ENCODE measurements around the gene HMGCL. TPM values are rescaled to one million over a fixed set of nuclear protein-coding genes. Genes with fewer than 3 reads are reported as not detected.
"Not testable (repeated sequence)": the region's sequence is repeated elsewhere in the genome, so short reads cannot be mapped to it uniquely, and the experiment has no call there.

HMGCL gene
- total RNA-seq, 2 donors from 2014 or later: 13.4 to 16.8 TPM

DNA sequence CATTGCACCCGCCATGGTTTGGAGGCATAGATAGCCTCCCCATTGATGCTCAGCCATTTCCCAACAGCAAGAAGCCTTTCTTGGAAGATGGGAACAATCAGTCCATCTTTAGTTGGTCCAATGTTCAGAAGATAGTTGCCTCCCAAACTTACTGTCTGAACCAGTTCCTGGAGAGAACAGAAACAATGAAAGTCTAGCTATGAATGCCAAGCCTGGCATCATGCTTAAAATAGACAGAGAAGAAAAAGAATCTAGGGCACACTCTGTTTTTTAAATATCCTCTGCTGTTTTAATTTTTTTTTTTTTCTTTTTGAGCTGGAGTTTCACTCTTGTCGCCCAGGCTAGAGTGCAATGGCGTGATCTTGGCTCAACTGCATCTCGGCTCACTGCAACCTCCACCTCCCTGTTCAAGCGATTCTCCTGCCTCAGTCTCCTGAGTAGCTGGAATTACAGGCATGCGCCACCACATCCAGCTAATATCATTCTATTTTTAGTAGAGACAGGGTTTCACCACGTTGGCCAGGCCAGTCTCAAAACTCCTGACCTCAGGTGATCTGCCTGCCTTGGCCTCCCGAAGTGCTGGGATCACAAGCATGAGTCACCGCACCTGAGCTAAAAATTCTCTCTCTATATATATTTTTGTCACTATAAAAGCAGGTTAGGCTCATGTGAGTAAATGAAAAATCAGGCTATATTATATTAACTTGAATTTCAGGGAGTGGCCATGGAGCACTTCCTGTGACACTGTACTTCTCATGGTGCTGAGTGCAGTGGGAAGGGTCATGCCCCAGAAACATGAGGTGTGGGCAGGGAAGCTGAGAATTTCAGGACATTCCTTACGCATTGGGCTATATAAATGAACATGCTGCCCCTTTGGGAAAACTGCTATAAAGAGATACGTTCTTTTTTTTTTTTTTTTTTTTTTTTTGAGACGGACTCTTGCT is 23.7 kb upstream of the HMGCL start:
- ATAC-seq (no peak), DNase-seq (no peak)
- H3K27ac Mint-ChIP-seq: no peak overlapping the region
- H3K36me3 Mint-ChIP-seq (ENCODE audit: low read depth): peaks cover 9% of the 10 kb centered on the region
- H3K4me3 Mint-ChIP-seq: no peak overlapping the region
- peaks cover 6% of the 10 kb centered on the region for H3K4me1 Mint-ChIP-seq
- H3K27me3 Mint-ChIP-seq: no peaks in the 10 kb centered on the region
- H3K9me3 ChIP-seq (ENCODE audit: control insufficient read depth, low read length, poor library complexity, severe bottlenecking): no peaks in the 10 kb centered on the region

DNA sequence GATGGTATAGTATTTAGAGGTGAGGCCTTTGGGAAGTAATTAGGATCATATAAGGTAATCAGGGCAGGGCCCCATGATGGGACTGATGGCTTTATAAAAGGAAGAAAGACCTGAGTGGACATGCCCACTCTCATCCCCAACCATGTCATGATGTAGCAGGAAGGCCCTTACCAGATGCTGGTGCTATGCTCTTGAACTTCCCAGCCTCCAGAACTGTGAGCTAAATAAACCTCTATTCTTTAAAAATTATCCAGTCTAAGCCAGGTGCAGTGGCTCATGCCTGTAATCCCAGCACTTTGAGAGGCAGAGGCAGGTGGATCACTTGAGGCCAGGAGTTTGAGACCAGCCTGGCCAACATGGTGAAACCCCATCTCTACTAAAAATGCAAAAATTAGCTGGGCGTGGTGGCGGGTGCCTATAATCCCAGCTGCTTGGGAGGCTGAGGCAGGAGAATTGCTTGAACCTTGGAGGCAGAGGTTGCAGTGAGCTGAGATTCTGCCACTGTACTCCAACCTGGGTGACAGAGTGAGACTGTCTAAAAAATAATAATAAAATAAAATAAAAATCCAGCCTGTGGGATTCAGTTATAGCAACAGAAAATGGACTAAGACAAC is 22.4 kb upstream of the HMGCL start:
- not testable (repeated sequence) for H3K9me3 ChIP-seq (ENCODE audit: control insufficient read depth, low read length, poor library complexity, severe bottlenecking); DNase-seq; H3K27ac Mint-ChIP-seq; H3K4me1 Mint-ChIP-seq; H3K36me3 Mint-ChIP-seq (ENCODE audit: low read depth); ATAC-seq; H3K27me3 Mint-ChIP-seq; H3K4me3 Mint-ChIP-seq

DNA sequence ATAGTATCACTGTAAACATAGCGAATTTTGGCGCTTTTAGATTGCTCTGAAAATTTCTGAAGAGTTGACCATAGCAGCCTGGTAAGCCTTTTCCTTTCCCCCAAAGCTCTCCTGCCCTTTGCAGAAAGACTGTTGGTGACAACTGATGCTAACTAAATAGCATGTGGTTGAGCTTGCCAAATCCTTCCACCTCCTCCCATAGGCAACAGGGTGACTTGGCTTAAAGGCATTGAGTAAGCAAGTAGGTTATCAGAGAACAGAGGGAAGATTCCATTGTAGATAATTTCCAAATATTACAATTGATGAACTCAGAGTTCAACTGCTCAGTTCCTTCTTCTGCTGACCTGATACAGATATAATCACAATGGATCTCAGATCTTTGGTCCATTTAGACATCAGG is 19.9 kb upstream of the HMGCL start:
- no peak for DNase-seq
- no peak overlapping the region for H3K27ac Mint-ChIP-seq
- H3K9me3 ChIP-seq (ENCODE audit: control insufficient read depth, low read length, poor library complexity, severe bottlenecking): no peaks in the 10 kb centered on the region
- H3K4me1 Mint-ChIP-seq: peaks cover 6% of the 10 kb centered on the region
- ATAC-seq: no peak
- H3K4me3 Mint-ChIP-seq: no peak overlapping the region
- peaks cover 9% of the 10 kb centered on the region for H3K36me3 Mint-ChIP-seq (ENCODE audit: low read depth)
- H3K27me3 Mint-ChIP-seq: no peaks in the 10 kb centered on the region

DNA sequence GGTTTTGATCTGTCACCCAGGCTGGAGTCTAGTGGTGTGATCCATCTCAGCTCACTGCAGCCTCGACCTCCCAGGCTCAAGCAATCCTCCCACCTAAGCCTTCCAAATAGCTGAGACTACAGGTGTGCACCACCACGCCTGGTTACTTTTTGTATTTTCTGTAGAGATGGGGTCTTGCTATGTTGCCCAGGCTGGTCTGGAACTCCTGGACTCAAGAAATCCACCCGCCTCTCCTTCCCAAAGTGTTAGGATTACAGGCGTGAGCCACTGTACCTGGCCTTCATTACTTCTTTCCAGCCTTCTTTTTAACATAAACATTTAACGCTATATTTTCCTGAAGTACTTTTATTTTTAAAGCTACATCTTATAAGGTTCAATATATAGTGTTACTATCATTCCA is 18.4 kb upstream of the HMGCL start:
- ATAC-seq: no peak
- H3K9me3 ChIP-seq (ENCODE audit: control insufficient read depth, low read length, poor library complexity, severe bottlenecking): no peaks in the 10 kb centered on the region
- no peak overlapping the region for H3K27ac Mint-ChIP-seq
- no peak for DNase-seq
- no peak overlapping the region for H3K4me3 Mint-ChIP-seq
- peaks cover 9% of the 10 kb centered on the region for H3K36me3 Mint-ChIP-seq (ENCODE audit: low read depth)
- no peaks in the 10 kb centered on the region for H3K27me3 Mint-ChIP-seq
- H3K4me1 Mint-ChIP-seq: peaks cover 6% of the 10 kb centered on the region

DNA sequence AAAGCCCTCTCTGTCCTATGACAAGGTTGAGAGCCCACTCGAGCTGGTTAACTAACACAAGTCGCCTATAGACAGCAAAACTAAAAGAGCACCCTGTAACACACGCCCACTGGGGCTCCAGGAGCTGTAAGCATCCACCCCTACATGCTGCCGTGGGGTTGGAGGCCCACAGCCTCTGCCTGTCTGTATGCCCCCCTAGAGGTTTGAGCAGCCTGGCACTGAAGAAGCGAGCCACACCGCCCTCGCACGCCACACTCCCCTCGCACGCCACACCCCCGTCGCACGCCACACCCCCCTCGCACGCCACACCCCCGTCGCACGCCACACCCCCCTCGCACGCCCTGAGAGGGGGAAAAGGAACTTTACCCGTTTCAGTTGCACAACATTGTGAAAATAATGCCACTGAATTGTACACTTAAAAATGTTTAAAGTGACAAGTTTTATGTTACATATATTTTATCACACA is 13.2 kb upstream of the HMGCL start:
- peak overlapping the region; percentile 75 for H3K4me3 Mint-ChIP-seq
- H3K9me3 ChIP-seq (ENCODE audit: control insufficient read depth, low read length, poor library complexity, severe bottlenecking): no peaks in the 10 kb centered on the region
- ATAC-seq (peak; percentile 100), DNase-seq (peak; percentile 60 to 72 (median 68))
- H3K36me3 Mint-ChIP-seq (ENCODE audit: low read depth): no peaks in the 10 kb centered on the region
- no peaks in the 10 kb centered on the region for H3K27me3 Mint-ChIP-seq
- no peak overlapping the region for H3K27ac Mint-ChIP-seq
- peaks cover 10% of the 10 kb centered on the region for H3K4me1 Mint-ChIP-seq

DNA sequence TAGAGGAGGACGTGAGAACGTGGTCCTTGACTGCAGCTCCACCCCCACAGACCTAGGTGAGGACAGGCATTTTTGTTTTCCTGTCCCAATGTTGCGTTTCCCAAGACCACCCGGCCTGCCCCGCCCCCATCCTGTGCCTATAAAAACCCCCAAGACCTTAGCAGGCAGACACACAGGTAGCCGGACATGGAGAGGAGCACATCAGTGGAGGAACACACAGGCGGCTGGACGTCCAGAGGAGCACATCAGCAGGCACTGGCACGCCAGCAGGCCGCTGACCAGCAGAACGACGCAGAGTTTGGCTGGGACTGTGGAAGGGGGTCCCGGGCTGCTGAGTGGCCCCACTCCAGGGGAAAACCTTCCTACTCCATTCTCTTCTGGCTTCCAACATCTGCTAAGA is 12.7 kb upstream of the HMGCL start:
- Mint-ChIP-seq H3K36me3 (ENCODE audit: low read depth) (no peaks in the 10 kb centered on the region), H3K27me3 (no peaks in the 10 kb centered on the region), H3K4me1 (peaks cover 10% of the 10 kb centered on the region), H3K27ac (no peak overlapping the region), H3K4me3 (peak overlapping the region; percentile 78)
- no peaks in the 10 kb centered on the region for H3K9me3 ChIP-seq (ENCODE audit: control insufficient read depth, low read length, poor library complexity, severe bottlenecking)
- no peak for DNase-seq
- no peak for ATAC-seq

DNA sequence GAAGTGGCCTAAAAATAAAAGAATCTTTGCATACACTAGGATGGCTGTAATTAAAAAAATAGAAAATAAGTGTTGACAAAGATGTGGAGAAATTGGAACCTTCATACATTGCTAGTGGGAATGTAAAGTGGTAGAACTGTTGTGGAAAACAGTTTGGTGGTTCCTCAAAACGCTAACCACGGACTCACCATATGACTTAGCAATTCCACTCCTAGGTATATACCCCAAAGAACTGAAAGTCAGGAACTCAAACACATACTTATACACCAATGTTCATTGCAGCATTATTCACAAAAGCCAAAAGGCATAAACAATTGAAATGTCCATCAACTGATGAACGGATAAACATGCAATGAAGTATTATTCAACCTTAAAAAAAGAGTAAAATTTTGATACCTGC is 10.8 kb upstream of the HMGCL start:
- H3K9me3 ChIP-seq (ENCODE audit: control insufficient read depth, low read length, poor library complexity, severe bottlenecking): no peaks in the 10 kb centered on the region
- H3K4me1 Mint-ChIP-seq: peaks cover 10% of the 10 kb centered on the region
- H3K36me3 Mint-ChIP-seq (ENCODE audit: low read depth): no peaks in the 10 kb centered on the region
- no peak overlapping the region for H3K4me3 Mint-ChIP-seq
- ATAC-seq: no peak
- no peak overlapping the region for H3K27ac Mint-ChIP-seq
- DNase-seq: no peak
- H3K27me3 Mint-ChIP-seq: no peaks in the 10 kb centered on the region

DNA sequence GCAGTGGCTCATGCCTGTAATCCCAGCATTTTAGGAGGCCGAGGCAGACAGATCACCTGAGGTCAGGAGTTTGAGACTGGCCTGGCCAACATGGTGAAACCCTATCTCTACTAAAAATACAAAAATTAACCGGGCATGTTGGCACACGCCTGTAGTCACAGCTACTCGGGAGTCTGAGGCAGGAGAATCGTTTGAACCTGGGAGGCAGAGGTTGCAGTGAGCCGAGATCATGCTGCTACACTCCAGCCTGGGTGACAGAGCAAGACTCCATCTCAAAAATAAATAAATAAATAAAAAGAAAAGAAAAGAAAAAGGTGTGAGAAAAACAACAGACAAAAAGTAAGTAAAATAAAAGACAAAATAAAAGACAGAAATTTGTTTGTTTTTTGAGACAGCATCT is 8.9 kb upstream of the HMGCL start:
- peaks cover 10% of the 10 kb centered on the region for H3K4me1 Mint-ChIP-seq

DNA sequence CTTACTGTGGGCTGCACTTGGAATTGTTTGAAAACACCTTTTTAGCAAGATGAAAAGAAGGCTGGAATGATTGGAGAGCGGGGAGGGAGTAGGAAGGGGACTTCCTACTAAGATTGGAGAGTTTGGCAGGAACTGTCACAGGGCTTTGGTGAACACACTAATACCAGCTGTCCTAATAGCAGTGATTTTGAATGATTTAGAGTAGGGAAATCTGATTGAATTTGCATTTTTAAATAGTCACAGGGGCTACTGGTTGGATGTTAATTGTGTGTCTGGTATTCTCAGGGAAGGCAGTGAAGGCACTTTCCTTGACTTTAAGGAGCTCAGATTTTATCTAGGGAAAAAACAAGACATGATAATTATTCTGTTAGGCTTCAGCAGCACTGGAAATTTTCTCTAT is 2.5 kb upstream of the HMGCL start:
- Mint-ChIP-seq H3K27me3 (no peaks in the 10 kb centered on the region), H3K4me3 (no peak overlapping the region), H3K36me3 (ENCODE audit: low read depth) (no peaks in the 10 kb centered on the region), H3K27ac (no peak overlapping the region), H3K4me1 (peaks cover 14% of the 10 kb centered on the region)
- H3K9me3 ChIP-seq (ENCODE audit: control insufficient read depth, low read length, poor library complexity, severe bottlenecking): no peaks in the 10 kb centered on the region
- ATAC-seq (no peak), DNase-seq (no peak)

More for the DNA sequence above, 8.9 kb upstream of the HMGCL start:
- H3K4me3 Mint-ChIP-seq; H3K9me3 ChIP-seq (ENCODE audit: control insufficient read depth, low read length, poor library complexity, severe bottlenecking); ATAC-seq; H3K27me3 Mint-ChIP-seq; H3K27ac Mint-ChIP-seq; DNase-seq; H3K36me3 Mint-ChIP-seq (ENCODE audit: low read depth): not testable (repeated sequence)

DNA sequence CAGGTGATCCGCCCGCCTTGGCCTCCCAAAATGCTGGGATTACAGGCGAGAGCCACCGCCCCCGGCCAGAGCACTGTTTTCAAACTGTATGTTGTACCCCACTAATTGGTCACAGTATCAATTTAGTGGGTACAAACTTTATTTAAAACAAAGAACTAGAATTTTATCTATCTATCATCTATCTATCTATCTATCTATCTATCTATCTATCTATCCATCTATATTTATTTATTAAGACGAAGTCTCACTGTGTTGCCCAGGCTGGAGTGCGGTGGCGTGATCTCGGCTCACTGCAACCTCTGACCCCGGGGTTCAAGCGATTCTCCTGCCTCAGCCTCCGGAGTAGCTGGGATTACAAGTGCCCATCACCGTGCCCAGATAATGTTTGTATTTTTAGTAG is 1.4 kb upstream of the HMGCL start:
- not testable (repeated sequence) for H3K9me3 ChIP-seq (ENCODE audit: control insufficient read depth, low read length, poor library complexity, severe bottlenecking); H3K4me3 Mint-ChIP-seq; H3K36me3 Mint-ChIP-seq (ENCODE audit: low read depth); H3K27ac Mint-ChIP-seq; H3K27me3 Mint-ChIP-seq; ATAC-seq; DNase-seq
- H3K4me1 Mint-ChIP-seq: peaks cover 18% of the 10 kb centered on the region

DNA sequence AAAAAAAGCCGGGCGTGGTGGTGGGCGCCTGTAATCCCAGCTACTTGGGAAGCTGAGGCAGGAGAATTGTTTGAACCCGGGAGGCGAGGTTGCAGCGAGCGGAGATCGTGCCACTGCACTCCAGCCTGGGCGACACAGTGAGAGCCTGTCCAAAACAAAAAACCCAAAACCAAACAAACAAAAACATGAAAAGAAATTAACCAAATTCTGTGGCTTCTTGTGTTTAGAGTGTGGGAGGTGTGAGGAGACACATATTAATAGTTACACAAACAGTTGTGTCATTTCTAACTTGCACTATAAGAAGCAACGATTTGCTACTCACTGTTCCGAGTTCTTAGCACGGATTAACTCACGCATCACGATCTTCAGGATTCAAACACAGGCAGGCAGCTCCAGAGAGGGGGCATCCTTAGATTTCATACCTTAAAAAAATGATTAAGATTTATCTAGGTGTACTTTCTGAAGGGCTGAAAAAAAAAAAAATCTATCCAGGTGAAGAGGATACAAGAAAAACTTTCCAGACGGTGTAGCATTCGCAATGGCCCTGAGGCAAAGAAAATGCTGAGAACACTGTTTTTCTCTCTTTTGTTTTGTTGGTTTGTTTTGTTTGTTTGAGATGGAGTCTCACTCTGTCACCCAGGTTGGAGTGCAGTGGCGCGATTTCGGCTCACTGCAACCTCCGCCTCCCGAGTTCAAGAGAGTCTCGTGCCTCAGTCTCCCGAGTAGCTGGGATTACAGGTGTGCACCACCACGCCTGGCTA is 713 bp upstream of the HMGCL start:
- Mint-ChIP-seq H3K36me3 (ENCODE audit: low read depth) (no peaks in the 10 kb centered on the region), H3K4me1 (peaks cover 18% of the 10 kb centered on the region), H3K4me3 (peak overlapping the region; percentile 94), H3K27me3 (no peaks in the 10 kb centered on the region), H3K27ac (peak overlapping the region; percentile 94)
- ATAC-seq (peak; percentile 50), DNase-seq (no peak)
- H3K9me3 ChIP-seq (ENCODE audit: control insufficient read depth, low read length, poor library complexity, severe bottlenecking): no peaks in the 10 kb centered on the region

DNA sequence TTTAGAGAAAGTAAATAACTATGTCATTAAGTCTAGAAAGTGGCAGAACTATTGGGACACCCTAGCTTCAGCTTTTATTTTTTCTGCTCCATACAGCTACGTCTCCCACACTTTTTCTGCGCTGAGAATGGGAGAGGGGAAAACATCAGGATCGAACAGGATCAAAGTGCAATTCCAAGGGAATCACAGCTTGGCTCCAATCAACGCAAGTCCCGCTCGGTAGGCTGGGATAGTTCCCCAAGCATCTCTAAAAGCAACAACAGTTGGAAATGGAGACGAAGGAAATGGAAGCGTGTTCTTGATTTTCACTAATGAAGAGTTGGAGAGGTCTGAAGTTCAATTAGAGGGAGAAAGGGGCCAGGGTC is 536 bp downstream of the HMGCL start:
- H3K27ac Mint-ChIP-seq: peak overlapping the region; percentile 94
- no peaks in the 10 kb centered on the region for H3K27me3 Mint-ChIP-seq
- no peaks in the 10 kb centered on the region for H3K36me3 Mint-ChIP-seq (ENCODE audit: low read depth)
- ATAC-seq (peak; percentile 3), DNase-seq (no peak)
- peaks cover 21% of the 10 kb centered on the region for H3K4me1 Mint-ChIP-seq
- H3K9me3 ChIP-seq (ENCODE audit: control insufficient read depth, low read length, poor library complexity, severe bottlenecking): no peaks in the 10 kb centered on the region
- H3K4me3 Mint-ChIP-seq: peak overlapping the region; percentile 94

DNA sequence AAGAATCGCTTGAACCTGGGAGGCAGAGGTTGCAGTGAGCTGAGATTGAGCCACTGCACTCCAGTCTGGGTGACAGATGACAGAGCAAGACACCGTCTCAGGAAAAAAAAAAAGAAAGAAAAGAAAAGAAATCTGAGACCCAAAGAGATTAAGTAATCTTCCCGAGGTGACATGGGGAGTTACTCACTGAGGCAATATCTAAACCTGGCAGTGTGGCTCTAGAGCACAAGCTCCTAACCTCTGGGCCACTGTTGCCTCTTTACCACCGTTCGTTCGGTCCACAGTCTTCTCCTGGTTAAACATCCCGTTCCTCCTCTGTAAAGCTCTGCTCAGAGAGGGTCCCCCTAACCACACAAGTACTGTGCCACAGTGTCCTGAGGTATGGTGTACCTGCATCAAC is 1.5 kb downstream of the HMGCL start:
- peaks cover 21% of the 10 kb centered on the region for H3K4me1 Mint-ChIP-seq
- H3K27me3 Mint-ChIP-seq: no peaks in the 10 kb centered on the region
- DNase-seq (no peak), ATAC-seq (no peak)
- H3K4me3 Mint-ChIP-seq: no peak overlapping the region
- no peaks in the 10 kb centered on the region for H3K36me3 Mint-ChIP-seq (ENCODE audit: low read depth)
- H3K27ac Mint-ChIP-seq: peak overlapping the region; percentile 94
- H3K9me3 ChIP-seq (ENCODE audit: control insufficient read depth, low read length, poor library complexity, severe bottlenecking): no peaks in the 10 kb centered on the region
